Tibial artery (tissue), 4 donors: ENCODE data around the gene ISY1.
"Not testable (repeated sequence)": the region's sequence is repeated elsewhere in the genome, so short reads cannot be mapped to it uniquely, and the experiment has no call there.

Experiments
- DNase-seq, 2 donors: peaks; one replicate each; pipeline ENCODE4 v3.0.0-alpha.2; 2019
- H3K27ac ChIP-seq, 2 donors: fragments of 200-600 bp; sonication (generic) in 1 of 2; 1 replicate in 1 of 2; 2 replicates in 1 of 2; pipeline ENCODE4 v1.5.1; 2018 to 2019; ENCODE audit warnings: mild to moderate bottlenecking in 1 of 2
- H3K27me3 ChIP-seq, 2 donors: fragments of 200-600 bp; sonication (generic) in 1 of 2; one replicate each; pipeline versions ENCODE4 v1.5.1 to v1.6.0; 2016 to 2019
- H3K36me3 ChIP-seq, 3 donors: fragments of 200-600 bp; sonication (generic) in 2 of 3; one replicate each; pipeline ENCODE4 v1.5.1; 2016 to 2019; ENCODE audit warnings: mild to moderate bottlenecking in 2 of 3
- H3K4me1 ChIP-seq, 4 donors: fragments of 200-600 bp; sonication (generic) in 2 of 4; 1 replicate in 3 of 4; 2 replicates in 1 of 4; pipeline ENCODE4 v1.5.1; 2016 to 2019
- H3K4me3 ChIP-seq, 2 donors: fragments of 200-600 bp; sonication (generic) in 1 of 2; 1 replicate in 1 of 2; 2 replicates in 1 of 2; pipeline ENCODE4 v1.5.1; 2018 to 2019; ENCODE audit warnings: mild to moderate bottlenecking in 2 of 2
- H3K9me3 ChIP-seq, 3 donors: fragments of 200-600 bp; sonication (generic) in 1 of 3; one replicate each; pipeline ENCODE4 v1.5.1; 2016 to 2019
- intact Hi-C: fragments of 100-400 bp; cut with DNase I; formaldehyde crosslinking; loops from one replicate; pipeline ENCODE4 v1.15.0; 2023; ENCODE audit warnings: low total_unique reads
- TF ChIP-seq, protein P1 (sequence below), 2 experiments: fragments of 200-600 bp in 1 of 2; fragments of 450-650 bp in 1 of 2; IDR thresholded peaks; one replicate each; pipeline ENCODE4 v1.5.1; 2017 to 2019; ENCODE audit warnings: antibody characterized with exemption in 2 of 2, mild to moderate bottlenecking in 1 of 2, moderate library complexity in 1 of 2

The ISY1 gene

DNA sequence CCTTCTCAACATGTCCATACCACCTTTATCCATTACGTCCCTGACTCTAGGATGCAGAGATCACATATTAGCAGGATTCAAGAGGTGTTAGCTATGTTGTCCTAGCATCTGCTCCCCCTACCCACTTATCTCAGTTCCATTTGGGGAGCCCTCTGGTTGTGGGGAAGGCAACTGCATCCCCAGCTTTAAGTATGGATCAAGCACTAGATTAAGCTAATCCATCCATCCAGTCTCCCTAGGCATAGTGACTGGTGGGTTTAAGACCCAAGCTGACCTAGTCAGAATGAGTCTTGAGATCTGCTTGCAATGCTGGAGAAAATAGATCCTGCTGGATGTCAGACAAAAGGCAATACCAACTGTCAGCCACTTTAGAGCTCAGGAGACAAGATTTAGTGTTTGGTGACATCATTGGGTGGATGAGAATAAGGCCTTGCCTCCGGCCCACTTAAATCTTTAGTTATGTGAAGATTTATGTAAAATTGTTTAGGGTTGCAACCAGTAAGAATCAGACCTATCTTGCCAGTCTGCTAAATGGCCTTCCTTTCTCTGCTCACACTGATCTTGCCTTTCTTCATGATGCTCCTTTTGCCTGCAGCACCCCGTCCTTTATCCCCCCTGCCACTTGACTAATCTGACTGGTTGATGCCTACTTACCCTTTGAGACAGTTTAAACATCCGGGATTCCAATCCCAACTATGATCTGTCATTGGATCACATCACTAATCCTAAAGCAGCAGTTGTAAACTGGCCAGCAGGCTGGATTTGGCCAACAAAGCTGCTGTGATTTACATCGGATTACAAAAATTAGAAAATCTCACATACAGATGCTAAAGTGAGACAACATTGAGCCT, 2.1 kb upstream of the ISY1 start:
- TF ChIP-seq, protein P1, sequence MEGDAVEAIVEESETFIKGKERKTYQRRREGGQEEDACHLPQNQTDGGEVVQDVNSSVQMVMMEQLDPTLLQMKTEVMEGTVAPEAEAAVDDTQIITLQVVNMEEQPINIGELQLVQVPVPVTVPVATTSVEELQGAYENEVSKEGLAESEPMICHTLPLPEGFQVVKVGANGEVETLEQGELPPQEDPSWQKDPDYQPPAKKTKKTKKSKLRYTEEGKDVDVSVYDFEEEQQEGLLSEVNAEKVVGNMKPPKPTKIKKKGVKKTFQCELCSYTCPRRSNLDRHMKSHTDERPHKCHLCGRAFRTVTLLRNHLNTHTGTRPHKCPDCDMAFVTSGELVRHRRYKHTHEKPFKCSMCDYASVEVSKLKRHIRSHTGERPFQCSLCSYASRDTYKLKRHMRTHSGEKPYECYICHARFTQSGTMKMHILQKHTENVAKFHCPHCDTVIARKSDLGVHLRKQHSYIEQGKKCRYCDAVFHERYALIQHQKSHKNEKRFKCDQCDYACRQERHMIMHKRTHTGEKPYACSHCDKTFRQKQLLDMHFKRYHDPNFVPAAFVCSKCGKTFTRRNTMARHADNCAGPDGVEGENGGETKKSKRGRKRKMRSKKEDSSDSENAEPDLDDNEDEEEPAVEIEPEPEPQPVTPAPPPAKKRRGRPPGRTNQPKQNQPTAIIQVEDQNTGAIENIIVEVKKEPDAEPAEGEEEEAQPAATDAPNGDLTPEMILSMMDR (IDR thresholded peaks at IDR 0.05) = no peak
- H3K4me3 ChIP-seq = no peak overlapping the region
- no peaks in the 10 kb centered on the region for H3K9me3 ChIP-seq
- H3K4me1 ChIP-seq = peaks cover 0 to 31% (median 22%) of the 10 kb centered on the region in 4 donors
- peaks cover 33 to 44% (median 37%) of the 10 kb centered on the region in 3 donors for H3K36me3 ChIP-seq
- H3K27ac ChIP-seq = peak overlapping the region in 1 of 2 donors; percentile 9
- H3K27me3 ChIP-seq = no peaks in the 10 kb centered on the region
- intact Hi-C loops = no loop called here
- DNase-seq = no peak

DNA sequence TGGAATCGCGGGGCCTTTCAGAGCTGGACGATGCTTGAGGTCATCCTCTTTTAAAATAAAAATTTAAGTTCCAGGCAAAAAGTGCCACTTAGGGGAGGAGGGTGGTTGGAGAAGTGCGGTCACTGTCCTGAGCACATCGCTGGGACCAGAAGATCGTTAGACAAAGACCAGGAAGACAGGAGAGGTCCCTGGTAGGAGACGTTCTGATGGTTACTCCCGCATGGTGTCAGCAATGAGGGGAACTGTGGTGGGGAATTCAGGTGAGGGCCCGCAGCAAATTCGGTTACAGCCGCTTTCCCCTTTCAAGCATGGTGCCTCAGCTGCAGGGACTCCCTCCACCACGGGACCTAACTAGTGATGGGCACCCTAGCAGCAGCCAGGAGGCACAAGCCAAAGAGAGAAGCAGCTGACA, 1.0 kb upstream of the ISY1 start:
- intact Hi-C loops = no loop called here
- H3K36me3 ChIP-seq = peaks cover 31 to 42% (median 37%) of the 10 kb centered on the region in 3 donors
- no peaks in the 10 kb centered on the region for H3K27me3 ChIP-seq
- no peak for DNase-seq
- peaks cover 0 to 31% (median 22%) of the 10 kb centered on the region in 4 donors for H3K4me1 ChIP-seq
- TF ChIP-seq, protein P1 (IDR thresholded peaks at IDR 0.05) = no peak
- peak overlapping the region; percentile 71 to 95 for H3K4me3 ChIP-seq
- no peaks in the 10 kb centered on the region for H3K9me3 ChIP-seq
- peak overlapping the region; percentile 88 to 95 for H3K27ac ChIP-seq

DNA sequence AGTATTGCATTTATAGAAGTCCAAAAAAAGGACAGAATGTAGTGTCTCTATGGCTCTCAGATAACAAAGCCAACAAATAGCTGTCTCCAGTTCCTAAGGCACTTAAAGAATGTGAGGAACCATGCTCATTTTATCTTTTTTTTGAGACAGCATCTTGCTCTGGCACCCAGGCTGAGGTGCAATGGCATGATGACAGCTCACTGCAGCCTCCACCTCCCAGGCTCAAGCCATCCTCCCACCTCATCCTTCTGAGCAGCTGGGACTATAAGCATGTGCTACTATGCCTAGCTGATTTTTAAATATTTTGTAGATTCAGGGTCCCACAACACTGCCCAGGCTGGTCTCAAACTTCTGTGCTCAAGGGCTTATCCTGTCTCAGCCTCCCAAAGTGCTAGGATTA, 16.1 kb downstream of the ISY1 start:
- Histone ChIP-seq H3K27ac (no peak overlapping the region), H3K4me3 (no peak overlapping the region), H3K9me3 (no peaks in the 10 kb centered on the region), H3K27me3 (no peaks in the 10 kb centered on the region), H3K36me3 (peaks cover 33 to 70% (median 36%) of the 10 kb centered on the region in 3 donors), H3K4me1 (no peaks in the 10 kb centered on the region)
- DNase-seq = no peak
- intact Hi-C loops = no loop called here
- TF ChIP-seq, protein P1 (IDR thresholded peaks at IDR 0.05) = no peak

DNA sequence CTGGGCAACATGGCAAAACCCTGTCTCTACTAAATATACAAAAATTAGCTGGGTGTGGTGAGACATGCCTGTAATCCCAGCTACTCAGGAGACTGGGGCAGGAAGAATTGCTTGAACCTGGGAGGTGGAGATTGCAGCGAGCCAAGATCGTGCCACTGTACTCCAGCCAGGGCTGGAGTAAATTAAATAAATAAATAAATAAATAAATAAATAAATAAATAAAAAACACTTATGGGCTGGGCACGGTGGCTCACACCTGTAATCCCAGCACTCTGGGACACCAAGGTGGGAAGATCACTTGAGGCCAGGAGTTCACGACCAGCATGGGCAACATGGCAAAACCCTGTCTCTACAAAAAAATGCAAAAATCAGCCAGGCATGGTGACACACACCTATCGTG, 19.9 kb downstream of the ISY1 start:
- H3K4me3 ChIP-seq, H3K27me3 ChIP-seq, intact Hi-C loops, H3K9me3 ChIP-seq, H3K4me1 ChIP-seq, DNase-seq, H3K27ac ChIP-seq: not testable (repeated sequence)
- peaks cover 56 to 78% (median 59%) of the 10 kb centered on the region in 3 donors for H3K36me3 ChIP-seq

DNA sequence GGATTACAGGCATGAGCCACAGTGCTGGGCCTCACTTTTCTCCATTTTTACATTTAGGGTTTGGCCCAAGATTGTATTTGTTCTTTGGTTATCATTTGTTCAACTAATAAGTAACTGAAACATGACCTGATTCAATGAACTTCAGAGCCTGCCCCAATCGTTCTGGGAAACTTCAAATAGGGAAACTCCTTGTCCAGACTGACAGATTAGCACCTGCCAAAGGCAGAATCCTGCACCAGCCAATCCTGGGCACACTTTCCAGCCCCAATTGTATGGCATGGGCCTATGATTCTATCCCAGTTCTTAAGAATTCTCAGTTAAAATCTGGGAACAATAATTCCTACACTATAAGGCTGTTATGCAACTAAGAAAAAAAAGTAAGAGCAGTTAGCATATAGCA, 21.0 kb downstream of the ISY1 start:
- TF ChIP-seq, protein P1 (IDR thresholded peaks at IDR 0.05) = no peak
- Histone ChIP-seq H3K27ac (no peak overlapping the region), H3K4me3 (no peak overlapping the region), H3K9me3 (no peaks in the 10 kb centered on the region), H3K27me3 (no peaks in the 10 kb centered on the region), H3K4me1 (no peaks in the 10 kb centered on the region), H3K36me3 (peaks cover 55 to 80% (median 61%) of the 10 kb centered on the region in 3 donors)
- intact Hi-C loops = no loop called here
- no peak for DNase-seq

DNA sequence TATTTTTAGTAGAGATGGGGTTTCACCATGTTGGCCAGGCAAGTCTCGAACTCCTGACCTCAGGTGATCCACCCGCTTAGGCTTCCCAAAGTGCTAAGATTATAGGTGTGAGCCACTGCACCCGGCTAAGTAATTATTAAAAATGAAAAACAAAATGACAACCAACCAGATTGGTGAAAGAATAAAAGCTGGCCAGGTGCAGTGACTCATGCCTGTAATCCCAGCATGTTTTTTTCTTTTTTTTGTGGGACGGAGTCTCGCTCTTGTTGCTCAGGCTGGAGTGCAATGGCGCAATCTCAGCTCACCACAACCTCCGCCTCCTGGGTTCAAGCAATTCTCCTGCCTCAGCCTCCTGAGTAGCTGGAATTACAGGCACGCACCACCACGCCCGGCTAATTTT, 24.6 kb downstream of the ISY1 start:
- intact Hi-C loops, DNase-seq, H3K4me3 ChIP-seq: not testable (repeated sequence)

More for the DNA sequence above, 24.6 kb downstream of the ISY1 start:
- H3K9me3 ChIP-seq, H3K27me3 ChIP-seq, H3K27ac ChIP-seq, H3K4me1 ChIP-seq: not testable (repeated sequence)
- H3K36me3 ChIP-seq = peaks cover 76 to 94% (median 80%) of the 10 kb centered on the region in 3 donors
